Measurements from ENCODE around the gene CD180. TPM values are rescaled to one million over a fixed set of nuclear protein-coding genes. Genes with fewer than 3 reads are reported as not detected.

CD180 gene
- total RNA-seq, 2 experiments from 2014 or later = not detected

DNA sequence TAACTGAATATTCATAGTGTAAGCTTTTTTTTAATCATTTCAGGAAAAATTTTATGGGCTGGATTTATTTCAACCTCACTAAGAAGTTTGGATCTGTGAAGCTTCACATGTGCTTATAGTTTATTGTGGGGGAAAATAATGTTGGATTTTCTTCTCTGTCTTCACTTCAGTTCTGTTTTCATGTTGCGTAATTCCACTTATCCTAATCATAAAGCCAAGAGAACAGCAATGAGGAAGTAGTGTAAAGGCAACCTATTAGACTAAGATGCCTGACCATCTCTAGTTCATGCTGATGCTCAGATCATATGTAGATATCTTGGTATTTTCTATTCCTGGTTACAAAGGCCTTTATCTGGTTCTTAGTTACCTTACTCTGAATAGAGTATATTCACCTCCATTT is 50.0 kb downstream of the CD180 start:
- POLR2A ChIA-PET = interaction anchor here (1.0 kb wide), 1 partner anchor 60 kb away, joined by 3 read pairs; no protein-coding TSS in a partner anchor

DNA sequence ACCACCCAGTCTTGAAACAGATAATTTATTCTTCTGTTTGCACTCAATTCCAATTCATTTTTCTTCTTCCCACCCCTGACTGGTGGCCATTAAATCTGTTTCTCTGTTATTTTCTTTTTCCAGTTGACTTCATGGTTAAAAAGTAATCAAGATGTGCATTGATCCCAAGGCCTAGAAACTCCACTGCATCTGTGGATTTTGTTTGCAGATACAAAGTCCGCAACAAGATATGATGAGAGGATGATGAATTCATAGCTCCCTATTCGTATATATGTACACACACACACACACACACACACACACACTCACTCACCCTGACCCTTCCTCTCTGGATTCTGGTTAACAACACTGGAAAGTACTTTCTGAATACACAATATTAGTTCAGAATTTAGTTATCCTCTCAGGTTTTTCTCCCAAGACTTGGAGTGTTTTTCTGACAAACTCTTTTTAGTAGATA is 52.4 kb downstream of the CD180 start:
- ChIA-PET POLR2A (interaction anchor here (1.0 kb wide), 1 partner anchor 130 kb away, joined by 3 read pairs; no protein-coding TSS in a partner anchor), CTCF (interaction anchor here (1.0 to 1.3 kb wide), 2 partner anchors 12 to 162 kb away, joined by 3 to 4 read pairs; no protein-coding TSS in a partner anchor)
- Mint-ChIP-seq H3K4me3 (no peak overlapping the region), H3K4me1 (ENCODE audit: low read depth) (no peaks in the 10 kb centered on the region), H3K27me3 (no peaks in the 10 kb centered on the region), H3K36me3 (ENCODE audit: low read depth) (peaks cover 5% of the 10 kb centered on the region), H3K27ac (no peak overlapping the region), H3K9me3 (no peaks in the 10 kb centered on the region)
- intact Hi-C loops (cut with micrococcal nuclease) = no loop called here
- TF ChIP-seq, protein P1, sequence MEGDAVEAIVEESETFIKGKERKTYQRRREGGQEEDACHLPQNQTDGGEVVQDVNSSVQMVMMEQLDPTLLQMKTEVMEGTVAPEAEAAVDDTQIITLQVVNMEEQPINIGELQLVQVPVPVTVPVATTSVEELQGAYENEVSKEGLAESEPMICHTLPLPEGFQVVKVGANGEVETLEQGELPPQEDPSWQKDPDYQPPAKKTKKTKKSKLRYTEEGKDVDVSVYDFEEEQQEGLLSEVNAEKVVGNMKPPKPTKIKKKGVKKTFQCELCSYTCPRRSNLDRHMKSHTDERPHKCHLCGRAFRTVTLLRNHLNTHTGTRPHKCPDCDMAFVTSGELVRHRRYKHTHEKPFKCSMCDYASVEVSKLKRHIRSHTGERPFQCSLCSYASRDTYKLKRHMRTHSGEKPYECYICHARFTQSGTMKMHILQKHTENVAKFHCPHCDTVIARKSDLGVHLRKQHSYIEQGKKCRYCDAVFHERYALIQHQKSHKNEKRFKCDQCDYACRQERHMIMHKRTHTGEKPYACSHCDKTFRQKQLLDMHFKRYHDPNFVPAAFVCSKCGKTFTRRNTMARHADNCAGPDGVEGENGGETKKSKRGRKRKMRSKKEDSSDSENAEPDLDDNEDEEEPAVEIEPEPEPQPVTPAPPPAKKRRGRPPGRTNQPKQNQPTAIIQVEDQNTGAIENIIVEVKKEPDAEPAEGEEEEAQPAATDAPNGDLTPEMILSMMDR (IDR thresholded peaks at IDR 0.05) = no peak
- ATAC-seq (no peak), DNase-seq (no peak)

More for the DNA sequence above, 50.0 kb downstream of the CD180 start:
- Mint-ChIP-seq H3K27ac (no peak overlapping the region), H3K4me1 (ENCODE audit: low read depth) (no peaks in the 10 kb centered on the region), H3K36me3 (ENCODE audit: low read depth) (peaks cover 15% of the 10 kb centered on the region), H3K9me3 (no peaks in the 10 kb centered on the region), H3K27me3 (no peaks in the 10 kb centered on the region), H3K4me3 (no peak overlapping the region)
- DNase-seq (no peak), ATAC-seq (no peak)
- TF ChIP-seq, protein P1 (IDR thresholded peaks at IDR 0.05) = no peak
- intact Hi-C loops (cut with micrococcal nuclease) = no loop called here
- CTCF ChIA-PET = interaction anchor here (0.8 to 1.6 kb wide), 2 partner anchors 9 to 10 kb away, joined by 3 to 6 read pairs; no protein-coding TSS in a partner anchor

DNA sequence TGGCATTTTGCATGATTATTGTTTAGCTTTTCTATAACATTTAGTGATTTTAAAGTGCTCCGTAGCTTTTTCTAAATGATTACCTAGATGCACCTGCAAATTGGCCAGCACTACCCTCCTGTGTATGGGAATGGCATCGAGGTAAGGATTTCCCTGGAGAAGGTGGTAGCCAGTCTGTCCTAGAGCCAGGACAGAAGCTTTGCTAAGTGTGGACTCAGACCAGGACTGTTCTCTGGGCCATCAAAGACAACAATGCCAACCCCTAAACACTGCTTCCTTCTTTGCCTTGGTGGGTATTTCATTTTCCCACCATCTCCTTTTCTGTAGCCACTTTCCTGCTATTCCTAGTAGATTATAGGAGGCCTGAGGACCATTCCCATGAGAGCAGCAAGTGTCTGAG is 53.0 kb downstream of the CD180 start:
- TF ChIP-seq, protein P1 (IDR thresholded peaks at IDR 0.05) = no peak
- ChIA-PET POLR2A (interaction anchor here (0.8 to 1.0 kb wide), 2 partner anchors 64 to 129 kb away, joined by 3 read pairs; no protein-coding TSS in a partner anchor), CTCF (interaction anchor here (0.7 kb wide), 1 partner anchor 11 kb away, joined by 4 read pairs; no protein-coding TSS in a partner anchor)
- DNase-seq (no peak), ATAC-seq (no peak)
- Mint-ChIP-seq H3K9me3 (no peaks in the 10 kb centered on the region), H3K4me1 (ENCODE audit: low read depth) (no peaks in the 10 kb centered on the region), H3K27me3 (no peaks in the 10 kb centered on the region), H3K4me3 (no peak overlapping the region), H3K36me3 (ENCODE audit: low read depth) (peaks cover 5% of the 10 kb centered on the region), H3K27ac (no peak overlapping the region)
- intact Hi-C loops (cut with micrococcal nuclease) = no loop called here

DNA sequence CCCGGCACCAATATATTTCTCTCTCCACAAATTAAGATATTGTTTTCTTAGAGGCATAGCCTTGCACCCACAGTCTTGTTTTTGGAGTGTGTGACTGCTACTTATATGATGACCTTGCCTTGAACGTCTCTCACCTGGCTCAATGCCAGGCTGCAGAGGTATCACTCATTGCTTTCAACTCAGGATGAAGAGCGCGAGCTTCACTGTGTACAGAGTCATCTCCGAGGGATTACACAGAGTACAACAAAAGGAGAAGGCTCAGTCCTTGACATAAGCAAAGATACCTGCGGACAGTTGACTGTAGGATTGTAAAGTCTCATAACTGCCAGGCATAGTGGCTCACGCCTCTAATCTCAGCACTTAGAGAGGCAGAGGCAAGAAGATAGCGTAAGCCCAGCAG is 53.8 kb downstream of the CD180 start:
- ATAC-seq = no peak
- H3K36me3 Mint-ChIP-seq (ENCODE audit: low read depth) = peaks cover 5% of the 10 kb centered on the region

DNA sequence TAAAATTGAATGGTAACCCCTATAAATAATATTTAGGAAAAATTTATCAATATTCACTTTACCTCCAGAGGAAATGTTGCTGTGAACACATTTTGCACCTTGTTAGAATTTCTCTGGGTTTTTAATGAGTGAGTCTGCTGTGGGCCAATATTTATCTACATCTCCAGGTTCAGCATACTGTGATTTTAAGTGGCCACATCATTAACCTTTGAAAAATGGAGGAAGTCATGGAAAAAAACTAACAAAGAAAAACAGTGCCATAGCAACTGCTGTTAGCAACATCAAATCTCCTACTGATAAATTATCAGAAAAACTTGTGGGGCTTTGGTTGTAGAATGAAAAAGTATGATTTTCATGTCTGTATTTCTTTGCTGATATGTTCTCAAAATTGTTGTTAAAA is 55.0 kb downstream of the CD180 start:
- Mint-ChIP-seq H3K4me1 (ENCODE audit: low read depth) (no peaks in the 10 kb centered on the region), H3K27me3 (no peaks in the 10 kb centered on the region), H3K27ac (no peak overlapping the region), H3K9me3 (no peaks in the 10 kb centered on the region), H3K4me3 (no peak overlapping the region), H3K36me3 (ENCODE audit: low read depth) (peaks cover 5% of the 10 kb centered on the region)
- ATAC-seq (no peak), DNase-seq (no peak)
- POLR2A ChIA-PET = no interaction called here
- CTCF ChIA-PET = no interaction called here
- intact Hi-C loops (cut with micrococcal nuclease) = no loop called here
- TF ChIP-seq, protein P1 (IDR thresholded peaks at IDR 0.05) = no peak

More for the DNA sequence above, 53.8 kb downstream of the CD180 start:
- Mint-ChIP-seq H3K4me1 (ENCODE audit: low read depth) (no peaks in the 10 kb centered on the region), H3K4me3 (no peak overlapping the region), H3K27me3 (no peaks in the 10 kb centered on the region), H3K9me3 (no peaks in the 10 kb centered on the region), H3K27ac (no peak overlapping the region)
- POLR2A ChIA-PET = interaction anchor here (0.8 kb wide), 1 partner anchor 64 kb away, joined by 3 read pairs; no protein-coding TSS in a partner anchor
- DNase-seq = no peak
- TF ChIP-seq, protein P1 (IDR thresholded peaks at IDR 0.05) = no peak
- intact Hi-C loops (cut with micrococcal nuclease) = no loop called here
- CTCF ChIA-PET = interaction anchor here (0.7 kb wide), 1 partner anchor 10 kb away, joined by 4 read pairs; no protein-coding TSS in a partner anchor
